Thyroid gland (tissue), 4 donors: ENCODE results near the gene ELP4. TPM values are rescaled to one million over a fixed set of nuclear protein-coding genes. Genes with fewer than 3 reads are reported as not detected.

Source experiments
- DNase-seq, 2 donors: peaks; one replicate each; pipeline ENCODE4 v3.0.0-alpha.2; 2019
- H3K27ac ChIP-seq, 3 donors: fragments of 200-600 bp; sonication (generic); 1 replicate in 2 of 3; 2 replicates in 1 of 3; pipeline ENCODE4 v1.5.1; 2016 to 2019; ENCODE audit warnings: mild to moderate bottlenecking in 1 of 3, moderate library complexity in 1 of 3
- H3K27me3 ChIP-seq: fragments of 200-600 bp; sonication (generic); one replicate; pipeline ENCODE4 v1.5.1; 2019
- H3K36me3 ChIP-seq, 2 donors: fragments of 200-600 bp; sonication (generic); one replicate each; pipeline ENCODE4 v1.5.1; 2016 to 2019
- H3K4me1 ChIP-seq, 2 donors: fragments of 200-600 bp; sonication (generic); one replicate each; pipeline ENCODE4 v1.5.1; 2017 to 2019
- H3K4me3 ChIP-seq, 3 donors: fragments of 200-600 bp; sonication (generic); replicated peaks in 1 of 3; 1 replicate in 2 of 3; 2 replicates in 1 of 3; pipeline ENCODE4 v1.5.1; 2016; ENCODE audit warnings: mild to moderate bottlenecking in 1 of 3
- H3K9me3 ChIP-seq: fragments of 200-600 bp; sonication (generic); one replicate; pipeline ENCODE4 v1.5.1; 2017
- POLR2A ChIP-seq, 2 donors: fragments of 450-650 bp; IDR thresholded peaks; one replicate each; pipeline ENCODE4 v1.6.1; 2017; ENCODE audit warnings: antibody characterized with exemption in 2 of 2, mild to moderate bottlenecking in 2 of 2, moderate library complexity in 1 of 2
- WGBS, 2 donors: methylation state at CpG; one replicate each; pipeline ENCODE4 v1.1.5; 2017; 5-methylcytosine and 5-hydroxymethylcytosine counted together
- intact Hi-C: fragments of 100-400 bp; cut with DNase I; formaldehyde crosslinking; loops from one replicate; pipeline ENCODE4 v1.15.1; 2023
- total RNA-seq, 4 donors: library from RNA; depleted of rRNA; stranded (reverse); fragments of >200 nt; gene quantifications; one replicate each; pipeline ENCODE4 v1.2.3, GENCODE V29; 2016
- TF ChIP-seq, protein P1 (sequence below), 6 experiments: fragments of 200-600 bp in 3 of 6; fragments of 450-650 bp in 3 of 6; sonication (generic) in 3 of 6; IDR thresholded peaks; one replicate each; pipeline ENCODE4 v1.5.1; 2016 to 2019; ENCODE audit warnings: antibody characterized with exemption in 6 of 6, mild to moderate bottlenecking in 2 of 6, inconsistent platforms in 1 of 6, moderate library complexity in 1 of 6

The ELP4 gene
- total RNA-seq, 4 donors from 2014 or later = 27.4 to 36.5 (median 33.0) TPM

DNA sequence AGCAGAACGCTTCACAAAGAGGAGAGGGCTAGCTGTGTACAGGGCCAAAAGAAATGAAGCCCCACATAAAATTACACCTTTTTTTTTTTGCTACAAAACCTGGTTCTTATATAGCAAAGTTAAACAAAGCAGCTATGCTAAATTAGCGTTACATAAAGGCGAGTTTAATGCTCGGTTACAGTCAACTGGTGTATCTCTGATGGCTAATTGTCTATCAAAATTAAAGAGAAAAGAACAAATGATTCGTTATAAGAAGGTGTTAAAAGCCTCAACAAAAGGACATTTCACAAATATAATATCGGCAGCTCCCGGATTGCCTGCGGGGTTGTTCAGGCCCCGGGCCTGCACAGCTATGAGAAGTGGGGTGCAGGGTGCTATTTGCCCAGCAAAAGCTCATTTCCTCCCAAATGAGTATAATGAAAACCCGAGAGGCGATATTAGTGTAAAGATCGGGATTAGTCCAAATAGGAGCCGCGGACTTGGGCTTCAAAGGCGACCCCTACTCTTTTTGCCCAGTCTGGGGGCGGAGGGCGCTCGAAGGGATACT lies 314.8 kb downstream of the ELP4 start:
- no peak for TF ChIP-seq POLR2A (IDR thresholded peaks at IDR 0.05)
- TF ChIP-seq, protein P1, sequence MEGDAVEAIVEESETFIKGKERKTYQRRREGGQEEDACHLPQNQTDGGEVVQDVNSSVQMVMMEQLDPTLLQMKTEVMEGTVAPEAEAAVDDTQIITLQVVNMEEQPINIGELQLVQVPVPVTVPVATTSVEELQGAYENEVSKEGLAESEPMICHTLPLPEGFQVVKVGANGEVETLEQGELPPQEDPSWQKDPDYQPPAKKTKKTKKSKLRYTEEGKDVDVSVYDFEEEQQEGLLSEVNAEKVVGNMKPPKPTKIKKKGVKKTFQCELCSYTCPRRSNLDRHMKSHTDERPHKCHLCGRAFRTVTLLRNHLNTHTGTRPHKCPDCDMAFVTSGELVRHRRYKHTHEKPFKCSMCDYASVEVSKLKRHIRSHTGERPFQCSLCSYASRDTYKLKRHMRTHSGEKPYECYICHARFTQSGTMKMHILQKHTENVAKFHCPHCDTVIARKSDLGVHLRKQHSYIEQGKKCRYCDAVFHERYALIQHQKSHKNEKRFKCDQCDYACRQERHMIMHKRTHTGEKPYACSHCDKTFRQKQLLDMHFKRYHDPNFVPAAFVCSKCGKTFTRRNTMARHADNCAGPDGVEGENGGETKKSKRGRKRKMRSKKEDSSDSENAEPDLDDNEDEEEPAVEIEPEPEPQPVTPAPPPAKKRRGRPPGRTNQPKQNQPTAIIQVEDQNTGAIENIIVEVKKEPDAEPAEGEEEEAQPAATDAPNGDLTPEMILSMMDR (IDR thresholded peaks at IDR 0.05) = no peak
- H3K27ac ChIP-seq = no peak overlapping the region
- intact Hi-C loops = no loop called here
- peaks cover 89% of the 10 kb centered on the region for H3K27me3 ChIP-seq
- peaks cover 0 to 25% of the 10 kb centered on the region in 2 donors for H3K4me1 ChIP-seq
- 10% methylated on average over 18 of the region's 18 CpGs for WGBS, 2 donors
- H3K9me3 ChIP-seq = no peaks in the 10 kb centered on the region
- no peak for DNase-seq
- H3K36me3 ChIP-seq = no peaks in the 10 kb centered on the region
- H3K4me3 ChIP-seq = no peak overlapping the region

DNA sequence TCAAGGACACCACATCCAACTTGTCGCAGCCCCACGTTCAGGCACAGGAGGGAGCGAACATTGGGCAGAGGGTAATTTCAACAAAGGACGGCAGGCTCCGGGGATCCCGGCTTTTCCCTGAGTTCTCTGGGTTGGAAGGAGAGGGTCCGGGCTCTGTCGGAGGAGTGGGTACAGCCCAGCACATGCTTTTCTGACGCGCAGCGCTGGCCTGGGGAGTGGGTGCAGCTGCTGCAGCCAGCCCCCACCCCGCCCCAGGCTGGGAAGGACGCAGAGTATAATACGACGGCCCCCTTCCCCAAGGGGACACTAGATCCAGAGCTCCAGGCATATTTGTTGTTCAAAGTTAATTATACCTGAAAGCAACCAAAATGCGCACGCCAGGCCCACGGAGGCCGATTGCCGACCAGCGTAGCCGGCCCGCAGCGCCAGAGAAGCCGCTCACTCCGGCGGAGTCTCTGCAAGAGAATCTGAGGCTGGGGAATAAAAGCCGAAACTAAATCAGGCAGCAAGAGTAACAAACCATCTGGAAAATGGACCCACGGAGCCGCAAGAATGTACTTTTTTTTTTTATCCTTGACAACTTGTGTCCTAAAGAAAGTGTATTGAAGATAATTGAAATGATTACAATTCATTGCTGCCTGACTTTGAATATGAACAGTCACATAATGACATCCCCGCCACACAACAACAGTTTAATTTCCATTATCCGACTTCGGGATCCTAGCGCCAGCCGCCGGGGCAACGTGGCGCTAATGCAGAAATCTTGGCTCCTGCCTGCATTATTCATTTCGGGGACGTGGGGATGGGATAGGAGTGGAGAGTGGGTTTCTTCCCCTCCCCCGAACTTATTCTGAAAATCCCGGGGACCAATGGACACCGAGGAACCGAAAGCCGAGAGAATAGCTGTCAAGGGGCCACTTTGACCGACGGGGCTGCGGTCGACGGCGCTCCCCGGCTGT lies 315.6 kb downstream of the ELP4 start:
- Histone ChIP-seq H3K4me1 (peaks cover 0 to 17% of the 10 kb centered on the region in 2 donors), H3K36me3 (no peaks in the 10 kb centered on the region), H3K27ac (no peak overlapping the region), H3K4me3 (no peak overlapping the region), H3K27me3 (peaks cover 90% of the 10 kb centered on the region), H3K9me3 (no peaks in the 10 kb centered on the region)
- 9 to 10% methylated on average over 35 to 47 of the region's 52 CpGs for WGBS, 2 donors
- intact Hi-C loops = no loop called here
- DNase-seq = no peak
- TF ChIP-seq POLR2A (IDR thresholded peaks at IDR 0.05) = no peak
- TF ChIP-seq, protein P1 (IDR thresholded peaks at IDR 0.05) = no peak

DNA sequence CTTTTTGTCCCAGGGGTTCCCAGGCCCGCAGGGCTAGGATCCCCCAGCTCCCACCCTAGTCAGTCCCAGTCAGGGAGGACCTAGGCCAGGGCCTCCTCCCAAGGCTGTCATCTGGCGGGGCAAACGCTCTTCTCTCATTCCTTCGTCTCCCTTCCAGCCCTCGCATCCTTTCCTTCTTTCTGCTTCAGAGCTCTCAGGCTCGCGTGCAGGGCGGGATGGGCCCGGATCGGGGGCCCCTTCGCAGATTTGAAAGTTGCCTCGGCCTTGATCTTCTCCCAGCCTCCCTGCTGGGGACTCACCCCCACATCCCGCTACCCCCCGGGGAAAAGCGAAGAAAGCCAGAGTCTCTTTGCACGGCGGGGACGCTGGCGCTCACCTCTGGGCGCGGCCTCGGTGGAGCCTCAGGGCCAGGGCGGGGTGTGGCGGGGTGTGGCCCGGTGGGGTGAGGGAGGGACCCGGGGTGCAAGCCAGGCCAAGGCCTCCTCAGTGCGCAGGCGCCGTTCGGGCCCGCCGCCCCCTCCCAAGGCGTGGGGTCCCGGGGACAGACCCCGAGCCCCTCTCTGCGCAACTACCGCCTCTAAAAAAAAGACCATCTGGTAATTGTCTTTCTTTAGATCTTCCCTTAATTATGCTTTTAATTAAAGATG lies 316.4 kb downstream of the ELP4 start:
- Histone ChIP-seq H3K9me3 (no peaks in the 10 kb centered on the region), H3K36me3 (no peaks in the 10 kb centered on the region), H3K4me3 (no peak overlapping the region), H3K27ac (no peak overlapping the region), H3K27me3 (peaks cover 84% of the 10 kb centered on the region), H3K4me1 (peaks cover 0 to 15% of the 10 kb centered on the region in 2 donors)
- 7 to 9% methylated on average over 20 to 28 of the region's 37 CpGs for WGBS, 2 donors
- TF ChIP-seq, protein P1 (IDR thresholded peaks at IDR 0.05) = no peak
- no peak for TF ChIP-seq POLR2A (IDR thresholded peaks at IDR 0.05)
- intact Hi-C loops = no loop called here
- no peak for DNase-seq

DNA sequence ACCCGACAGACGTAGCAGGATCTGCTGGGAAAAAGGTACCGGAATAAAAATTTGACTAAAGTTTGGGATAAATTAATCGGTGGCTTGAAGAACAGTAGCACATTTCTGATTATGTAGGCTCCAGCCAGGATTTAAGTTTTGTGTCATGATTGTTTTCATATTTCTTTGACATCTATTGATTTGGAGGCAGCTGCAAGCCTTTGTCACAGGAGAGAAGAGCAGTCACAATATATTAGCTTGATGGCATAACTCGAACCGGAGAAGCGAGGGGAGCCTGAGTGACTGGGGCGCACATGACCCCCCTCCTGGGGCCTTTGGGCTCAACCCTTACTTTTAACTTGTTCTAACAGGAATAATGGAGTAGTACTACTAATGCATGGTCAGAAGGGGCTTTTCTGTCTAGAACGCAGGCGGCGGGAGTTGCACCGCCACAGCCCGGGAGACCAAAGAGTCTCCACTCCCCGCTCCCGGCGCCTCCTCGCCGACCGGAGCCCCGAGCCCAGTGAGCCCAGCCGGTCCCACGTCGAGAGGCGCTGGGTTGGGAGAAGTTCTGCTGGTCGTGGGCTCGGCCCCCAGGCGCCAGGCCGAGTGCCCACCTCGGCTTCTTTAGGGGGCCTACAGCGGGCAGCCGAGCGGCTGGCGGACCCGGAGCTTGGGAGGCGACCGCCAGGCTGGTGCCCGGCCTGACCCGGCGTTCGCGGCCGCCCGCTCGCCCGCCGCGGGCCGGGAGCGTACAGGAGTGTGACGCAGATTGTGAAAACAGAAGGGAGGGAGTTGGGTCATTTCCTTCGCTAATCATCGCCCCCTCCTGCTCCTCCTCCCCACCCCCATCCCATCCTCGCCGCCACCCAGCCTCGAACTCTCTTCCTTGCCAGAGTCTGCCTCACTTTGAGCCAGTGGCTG lies 317.2 kb downstream of the ELP4 start:
- peaks cover 79% of the 10 kb centered on the region for H3K27me3 ChIP-seq
- no peak overlapping the region for H3K27ac ChIP-seq
- DNase-seq = no peak
- TF ChIP-seq, protein P1 (IDR thresholded peaks at IDR 0.05) = no peak
- TF ChIP-seq POLR2A (IDR thresholded peaks at IDR 0.05) = no peak
- H3K4me1 ChIP-seq = peaks cover 0 to 15% of the 10 kb centered on the region in 2 donors
- no peaks in the 10 kb centered on the region for H3K9me3 ChIP-seq
- H3K36me3 ChIP-seq = no peaks in the 10 kb centered on the region
- H3K4me3 ChIP-seq = no peak overlapping the region
- intact Hi-C loops = no loop called here
- 8 to 11% methylated on average over 17 to 20 of the region's 55 CpGs for WGBS, 2 donors
